Type B pancreatic cell (in vitro differentiated cells): ENCODE measurements around the gene CISTR. TPM values are rescaled to one million over a fixed set of nuclear protein-coding genes. Genes with fewer than 3 reads are reported as not detected.

Experiments used
- DNase-seq: peaks from one replicate; pipeline ENCODE4 v3.0.0; 2021; ENCODE audit warnings: mixed read lengths; ENCODE audit not compliant: unreplicated experiment; ENCODE audit errors: extremely low spot score
- H3K27ac Mint-ChIP-seq: 2 replicates; pipeline ENCODE4 v1.8.0; 2021; ENCODE audit warnings: mild to moderate bottlenecking, mixed read lengths
- H3K27me3 Mint-ChIP-seq: 2 replicates; pipeline ENCODE4 v1.8.0; 2021; ENCODE audit warnings: mixed read lengths
- H3K36me3 Mint-ChIP-seq: 2 replicates; pipeline ENCODE4 v1.8.0; 2021; ENCODE audit warnings: mixed read lengths
- H3K4me1 Mint-ChIP-seq: one replicate; pipeline ENCODE4 v1.8.0; 2021; ENCODE audit warnings: mixed read lengths; ENCODE audit not compliant: unreplicated experiment
- H3K4me3 Mint-ChIP-seq: 2 replicates; pipeline ENCODE4 v1.8.0; 2021; ENCODE audit warnings: mild to moderate bottlenecking, mixed read lengths
- H3K9me3 Mint-ChIP-seq: 2 replicates; pipeline ENCODE4 v1.8.0; 2021; ENCODE audit warnings: mixed read lengths
- CTCF ChIP-seq: fragments of 200-600 bp; sonication (generic); conservative IDR thresholded peaks from 2 replicates; pipeline ENCODE4 v1.5.0; 2021; ENCODE audit warnings: antibody characterized with exemption, mild to moderate bottlenecking
- total RNA-seq: library from RNA; stranded (reverse); gene quantifications from 2 replicates; pipeline ENCODE4 v1.2.1, GENCODE V29; 2021; ENCODE audit warnings: low replicate concordance

CISTR gene
- total RNA-seq, 1 donor from 2014 or later, result not detected

GRCh38 chr12:53756300-53757100 is 4.7 kb upstream of the CISTR start:
- no peak for TF ChIP-seq CTCF
- Mint-ChIP-seq H3K9me3 (no peaks in the 10 kb centered on the region), H3K36me3 (no peaks in the 10 kb centered on the region), H3K4me3 (peak overlapping the region; percentile 81), H3K27me3 (peaks cover 61% of the 10 kb centered on the region), H3K27ac (peak overlapping the region; percentile 17), H3K4me1 (peaks cover 24% of the 10 kb centered on the region)
- no peak for DNase-seq

- peak overlapping the region; percentile 55 for H3K4me3 Mint-ChIP-seq
- H3K4me1 Mint-ChIP-seq, result peaks cover 25% of the 10 kb centered on the region
- DNase-seq, result no peak
- H3K27me3 Mint-ChIP-seq, result peaks cover 56% of the 10 kb centered on the region
- TF ChIP-seq CTCF, result no peak
- H3K36me3 Mint-ChIP-seq, result no peaks in the 10 kb centered on the region
- no peaks in the 10 kb centered on the region for H3K9me3 Mint-ChIP-seq
- no peak overlapping the region for H3K27ac Mint-ChIP-seq
These were observed 4.1 kb upstream of the CISTR start for GRCh38 chr12:53755893-53756292.

- peaks cover 29% of the 10 kb centered on the region for H3K4me1 Mint-ChIP-seq
- H3K4me3 Mint-ChIP-seq, result peak overlapping the region; percentile 55
- no peak overlapping the region for H3K27ac Mint-ChIP-seq
- no peak for DNase-seq
- H3K27me3 Mint-ChIP-seq, result peaks cover 52% of the 10 kb centered on the region
- H3K36me3 Mint-ChIP-seq, result no peaks in the 10 kb centered on the region
- TF ChIP-seq CTCF, result no peak
- no peaks in the 10 kb centered on the region for H3K9me3 Mint-ChIP-seq
These were observed 3.7 kb upstream of the CISTR start for GRCh38 chr12:53755451-53755891.

- no peak for TF ChIP-seq CTCF
- Mint-ChIP-seq H3K36me3 (no peaks in the 10 kb centered on the region), H3K9me3 (no peaks in the 10 kb centered on the region), H3K4me1 (peaks cover 29% of the 10 kb centered on the region), H3K27me3 (peaks cover 46% of the 10 kb centered on the region), H3K4me3 (no peak overlapping the region), H3K27ac (no peak overlapping the region)
- DNase-seq, result no peak
These were observed 3.0 kb upstream of the CISTR start for GRCh38 chr12:53754633-53755264.

- peaks cover 29% of the 10 kb centered on the region for H3K4me1 Mint-ChIP-seq
These were observed 2.4 kb upstream of the CISTR start for GRCh38 chr12:53754188-53754585.

More at GRCh38 chr12:53754188-53754585, 2.4 kb upstream of the CISTR start:
- Mint-ChIP-seq H3K36me3 (no peaks in the 10 kb centered on the region), H3K27me3 (peaks cover 41% of the 10 kb centered on the region), H3K9me3 (no peaks in the 10 kb centered on the region), H3K27ac (no peak overlapping the region), H3K4me3 (no peak overlapping the region)
- TF ChIP-seq CTCF, result no peak
- no peak for DNase-seq
